Epidermal melanocyte (primary cell): ENCODE data around the gene CACNA2D3.

ENCODE experiments used
- DNase-seq: peaks from one replicate; pipeline ENCODE4 v3.0.0; 2011; ENCODE audit warnings: low spot score; ENCODE audit not compliant: insufficient read length

Gene CACNA2D3

DNA sequence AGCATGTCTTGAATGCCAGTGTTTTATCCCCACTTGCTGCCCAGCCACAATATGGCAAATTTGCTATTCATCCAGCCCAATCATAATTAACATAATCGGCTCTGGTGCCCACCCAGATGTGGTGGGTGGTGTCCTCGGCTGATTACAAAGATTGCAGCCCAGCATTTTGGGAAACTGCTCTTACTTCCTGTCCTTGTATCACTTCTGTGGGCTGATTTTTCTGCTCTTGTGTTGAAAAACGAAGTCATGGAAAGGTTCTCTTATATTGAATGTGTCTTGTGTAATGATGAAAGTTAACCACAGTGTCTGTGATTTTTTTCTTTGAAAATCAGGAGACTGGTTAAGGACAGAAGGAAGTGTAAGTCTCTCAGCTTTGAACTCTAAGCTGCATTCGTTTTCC, 141.7 kb downstream of the CACNA2D3 start:
- no peak for DNase-seq

DNA sequence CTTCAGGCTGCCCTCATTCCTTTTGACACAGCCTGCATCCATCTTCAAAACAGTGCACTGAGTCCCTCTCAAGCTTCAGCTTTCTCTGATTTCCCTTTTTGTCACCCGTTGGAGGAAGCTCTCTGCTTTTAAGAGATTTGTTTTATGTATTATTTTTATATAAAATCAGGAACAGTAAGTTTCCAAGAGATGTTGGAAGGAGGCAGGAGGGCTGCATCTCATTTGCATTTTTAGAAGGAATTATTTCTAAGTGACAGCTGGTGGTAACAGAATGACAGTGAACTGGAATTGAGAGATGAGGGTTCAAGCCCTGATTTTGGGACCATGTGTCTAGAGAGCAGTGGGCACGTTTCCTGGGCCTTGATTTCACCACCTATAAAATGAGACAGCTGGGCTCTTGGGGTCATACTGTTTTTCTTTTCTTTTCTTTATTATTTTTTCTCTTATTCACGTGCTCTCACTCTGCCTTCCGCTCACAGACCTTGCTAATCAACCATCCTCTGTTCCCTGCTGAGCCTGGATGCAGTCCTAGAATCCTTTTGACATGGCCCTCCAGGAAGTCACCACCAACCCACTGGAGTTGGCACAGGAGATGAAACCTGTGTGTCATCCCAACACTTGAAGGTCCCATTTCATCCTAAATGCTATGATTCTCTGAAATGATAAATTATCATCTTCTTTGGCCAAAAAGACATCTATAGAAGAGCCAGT, 148.6 kb downstream of the CACNA2D3 start:
- DNase-seq, result no peak

DNA sequence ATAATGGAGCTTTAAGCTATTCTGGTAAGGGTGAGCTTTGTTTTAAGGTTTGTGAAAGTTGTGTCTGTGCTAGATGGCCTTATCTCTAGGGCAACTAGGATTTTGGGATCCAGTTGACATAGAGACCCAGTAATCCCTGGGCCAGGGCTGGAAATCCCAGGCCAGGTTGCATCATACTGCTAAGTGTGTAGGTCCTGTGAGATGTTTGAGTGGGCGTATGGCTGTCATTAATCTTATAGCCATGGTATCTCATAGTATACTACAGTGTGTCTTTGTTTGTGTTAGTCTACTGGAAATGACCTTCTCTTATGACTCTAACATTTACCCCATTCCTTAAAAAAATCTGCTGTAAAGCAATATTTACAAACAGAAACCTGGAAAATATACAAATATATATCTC, 151.4 kb downstream of the CACNA2D3 start:
- no peak for DNase-seq

DNA sequence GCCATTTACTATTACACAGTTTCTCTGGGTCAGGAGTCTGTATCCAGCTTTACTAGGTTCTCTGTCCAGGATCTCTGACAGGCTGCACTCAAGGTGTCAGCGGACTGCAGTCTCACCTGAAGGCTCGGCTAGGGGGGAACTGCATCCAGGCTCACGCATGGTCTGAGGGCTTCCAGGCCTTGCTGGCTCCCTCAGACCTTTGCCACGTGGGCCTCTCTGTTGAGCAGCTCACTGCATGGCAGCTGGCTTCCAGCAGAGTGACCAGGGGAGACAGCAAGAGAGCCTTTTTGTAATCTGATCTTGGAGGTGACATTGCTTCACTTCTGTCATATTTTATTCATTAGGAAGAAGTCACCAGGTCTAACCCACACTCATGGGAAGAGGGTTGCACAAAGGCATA, 152.3 kb downstream of the CACNA2D3 start:
- DNase-seq, result no peak

DNA sequence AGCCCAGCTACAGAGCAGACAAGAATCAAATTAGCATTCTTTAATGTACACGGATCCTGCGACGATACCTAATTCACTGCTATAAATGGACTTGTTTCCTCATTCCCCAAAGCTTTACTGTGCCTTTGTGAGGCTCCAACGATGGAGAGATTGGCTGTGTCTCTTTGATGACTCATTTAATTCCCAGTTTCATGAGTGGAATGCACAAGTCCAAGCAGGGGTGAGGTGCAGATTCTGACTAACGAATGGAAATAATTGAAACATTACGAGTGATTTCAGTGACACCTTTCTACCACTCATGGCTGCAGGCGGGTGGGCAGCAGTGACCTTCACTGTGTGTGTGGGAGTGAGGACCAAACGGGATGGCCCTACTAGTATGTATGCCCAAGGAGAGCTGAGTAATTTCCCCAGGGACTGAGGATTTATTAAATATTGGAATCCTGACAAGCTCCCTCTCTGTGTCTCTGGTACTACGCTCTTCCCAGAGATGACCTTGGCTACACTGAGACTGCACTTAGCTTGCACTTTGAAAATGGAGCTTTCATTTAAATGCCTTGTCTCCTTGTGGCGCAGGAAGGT, 156.7 kb downstream of the CACNA2D3 start:
- no peak for DNase-seq

DNA sequence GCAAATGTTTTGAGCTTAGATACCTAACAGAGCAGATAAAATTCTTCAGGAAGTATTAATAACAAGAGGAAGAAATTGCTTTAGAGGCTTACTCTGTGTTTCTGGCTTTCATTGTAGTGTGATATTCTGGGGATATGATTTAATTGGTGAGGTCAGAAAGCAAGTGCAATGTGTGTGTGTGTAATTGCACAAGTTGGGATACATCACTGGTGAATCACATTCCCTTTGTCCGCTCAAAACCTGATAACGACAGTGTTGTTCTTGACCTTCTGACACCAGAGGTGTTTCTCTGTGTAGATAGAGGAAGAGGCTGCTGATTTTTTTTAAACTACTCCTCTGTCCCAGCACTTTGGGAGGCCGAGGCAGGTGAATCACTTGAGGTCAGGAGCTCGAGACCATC, 161.1 kb downstream of the CACNA2D3 start:
- DNase-seq, result no peak

DNA sequence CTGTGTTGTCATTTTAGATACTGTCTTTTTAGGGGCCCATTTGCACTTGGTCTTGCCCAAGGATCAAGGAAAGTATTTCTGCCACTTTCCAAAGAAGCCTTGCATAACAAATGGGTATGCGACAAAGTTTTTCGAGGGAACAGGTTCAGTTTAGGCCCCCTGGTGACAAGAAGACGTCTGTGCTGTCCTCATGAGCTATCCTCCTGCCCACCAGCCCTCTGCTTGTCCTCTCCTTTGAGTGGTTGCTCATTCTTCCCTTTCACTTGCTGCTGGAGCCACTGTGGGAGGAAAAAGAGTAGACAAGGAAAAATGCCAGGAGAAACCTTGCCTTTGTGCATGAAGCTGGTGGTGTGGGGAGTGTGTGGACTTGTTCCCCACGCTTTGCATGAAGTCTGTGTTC, 171.9 kb downstream of the CACNA2D3 start:
- DNase-seq, result no peak

DNA sequence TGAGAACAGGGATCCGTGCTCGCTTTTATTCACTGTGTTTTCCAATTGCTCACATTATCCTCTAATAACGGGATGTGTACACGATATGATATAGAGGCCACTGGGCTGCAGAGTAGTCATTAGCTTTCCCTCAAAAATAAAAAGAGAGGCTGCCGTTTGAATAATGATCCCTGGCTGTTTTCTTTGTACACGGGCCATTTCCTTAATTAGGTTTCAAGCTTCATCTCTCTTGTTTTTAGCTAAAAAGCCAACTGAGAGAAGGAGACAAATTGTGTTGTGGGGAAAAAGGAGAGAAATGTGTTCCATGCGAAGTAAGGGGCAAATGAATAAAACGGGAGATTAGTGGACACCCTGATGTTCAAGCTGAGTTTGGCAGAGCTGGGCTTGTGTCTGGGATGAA, 174.2 kb downstream of the CACNA2D3 start:
- no peak for DNase-seq

DNA sequence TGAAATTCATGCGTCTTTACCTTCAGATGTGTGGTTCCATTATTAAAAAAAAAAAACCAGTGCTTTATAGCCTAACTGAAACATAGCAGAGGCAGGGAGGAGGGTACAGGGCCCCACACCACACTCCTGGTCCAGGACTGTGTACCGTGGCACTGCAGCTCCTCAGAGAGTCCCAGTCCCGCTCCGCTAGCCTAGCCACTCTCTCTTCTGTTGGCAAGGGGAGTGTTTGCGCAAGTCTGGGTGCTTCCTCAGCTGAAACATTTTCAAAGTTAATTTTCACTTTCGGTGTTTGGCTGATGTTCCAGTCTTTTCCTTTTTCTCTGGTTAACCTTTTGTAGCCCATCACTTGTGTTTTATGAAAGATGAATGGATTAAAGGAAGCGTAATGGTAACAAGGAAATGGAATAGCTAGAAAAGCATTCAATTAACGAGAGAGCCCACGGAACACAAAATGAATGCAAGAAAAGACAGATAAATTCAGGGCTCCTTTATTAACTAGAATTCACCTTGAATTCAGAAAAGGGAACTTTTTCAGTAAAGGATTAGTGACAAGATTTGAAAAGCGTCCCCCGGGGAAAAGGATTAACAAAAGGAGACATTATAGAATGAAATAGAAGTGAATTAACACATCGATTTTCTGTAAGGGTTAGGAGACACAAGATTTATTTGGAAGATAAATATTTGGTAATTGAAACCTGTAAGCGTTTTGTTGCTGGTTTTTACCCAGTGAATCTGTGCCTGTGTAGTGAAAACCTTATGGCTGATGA, 177.0 kb downstream of the CACNA2D3 start:
- no peak for DNase-seq

DNA sequence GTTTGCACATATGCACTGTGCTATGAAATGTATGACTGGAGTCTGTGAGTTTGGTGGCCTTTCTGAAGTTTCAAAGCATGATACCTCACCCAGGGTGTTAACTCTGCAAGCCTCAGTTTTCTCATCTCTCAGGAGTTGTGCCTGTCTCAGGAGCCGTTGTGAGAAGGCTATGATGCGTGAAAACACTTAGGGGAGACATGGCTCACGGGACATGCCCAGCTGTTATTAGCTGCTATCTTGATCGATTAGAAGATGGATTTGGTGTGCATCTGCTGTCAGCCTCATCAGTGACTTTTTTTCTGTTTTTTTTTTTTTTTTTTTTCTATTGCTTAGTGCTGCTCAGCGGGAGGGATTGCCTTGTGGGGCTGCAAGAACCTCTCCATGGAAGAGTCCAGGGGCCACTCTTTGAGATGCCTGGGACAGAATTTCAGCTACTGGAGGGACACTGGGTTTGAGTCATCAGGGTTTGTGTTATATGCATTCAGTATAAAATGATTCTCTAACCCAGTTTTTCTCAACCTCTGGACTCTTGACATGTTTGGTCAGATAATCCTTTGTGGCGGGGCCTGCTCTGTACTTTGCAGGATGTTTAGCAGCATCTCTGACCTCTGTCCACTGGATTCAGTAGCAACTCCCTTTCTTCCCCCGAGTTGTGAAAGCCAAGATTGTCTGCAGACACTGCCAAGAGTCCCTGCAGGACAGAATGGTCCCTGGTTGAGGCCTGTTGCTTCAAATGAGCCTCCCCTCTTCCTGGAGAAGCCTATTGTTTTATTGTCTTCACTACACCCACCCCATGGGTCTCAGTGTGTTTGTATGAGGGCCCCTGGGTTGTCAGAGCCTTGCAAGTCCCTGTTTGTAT, 181.4 kb downstream of the CACNA2D3 start:
- DNase-seq, result no peak

DNA sequence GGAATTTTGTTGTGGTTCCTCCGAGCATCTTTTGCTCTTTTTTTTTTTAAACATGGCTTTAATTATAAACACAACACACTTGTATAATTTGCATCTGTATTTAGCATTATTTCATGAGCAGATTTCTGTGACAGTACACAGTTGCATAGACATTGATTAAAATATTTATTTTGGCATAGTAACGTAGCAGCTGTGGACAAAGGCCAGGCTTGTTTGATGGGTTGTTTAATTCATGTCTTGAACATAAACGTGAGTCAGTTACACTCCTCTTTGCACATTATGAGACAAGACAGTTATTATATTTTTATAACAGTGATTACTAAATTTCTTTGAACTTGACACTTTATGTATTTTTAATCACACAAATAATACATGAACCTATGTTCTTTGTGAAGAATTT, 182.5 kb downstream of the CACNA2D3 start:
- DNase-seq, result no peak

DNA sequence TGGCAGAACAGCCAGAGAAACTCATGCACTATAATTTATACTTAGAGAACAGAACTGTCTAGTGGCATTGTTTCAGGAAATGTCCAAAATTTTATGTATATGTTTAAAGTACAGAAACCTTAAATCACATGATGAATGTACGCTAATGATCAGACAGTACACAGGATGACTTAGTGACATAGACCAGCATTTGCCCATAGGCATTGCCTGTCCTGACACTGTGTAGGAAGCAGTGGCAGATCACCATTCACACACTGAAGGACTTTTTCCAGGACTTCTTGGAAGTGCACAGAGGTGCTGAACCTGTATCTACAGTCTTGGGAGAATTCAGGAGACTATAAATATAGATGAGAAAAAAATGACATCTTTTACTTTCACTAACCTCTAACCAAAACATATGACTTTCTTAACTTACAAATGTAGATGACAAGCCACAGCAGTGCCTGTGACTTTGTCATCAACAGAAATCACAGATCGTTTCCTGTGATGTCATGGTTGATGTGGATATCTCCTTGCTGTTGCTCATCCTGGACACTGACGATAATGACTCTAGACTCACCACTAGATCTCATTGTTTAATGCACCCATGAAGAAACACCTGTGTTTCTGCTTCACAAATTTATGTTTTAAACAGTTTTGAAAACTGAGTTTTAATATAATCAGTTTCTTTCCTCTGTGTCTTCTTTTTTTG, 183.2 kb downstream of the CACNA2D3 start:
- DNase-seq, result no peak

DNA sequence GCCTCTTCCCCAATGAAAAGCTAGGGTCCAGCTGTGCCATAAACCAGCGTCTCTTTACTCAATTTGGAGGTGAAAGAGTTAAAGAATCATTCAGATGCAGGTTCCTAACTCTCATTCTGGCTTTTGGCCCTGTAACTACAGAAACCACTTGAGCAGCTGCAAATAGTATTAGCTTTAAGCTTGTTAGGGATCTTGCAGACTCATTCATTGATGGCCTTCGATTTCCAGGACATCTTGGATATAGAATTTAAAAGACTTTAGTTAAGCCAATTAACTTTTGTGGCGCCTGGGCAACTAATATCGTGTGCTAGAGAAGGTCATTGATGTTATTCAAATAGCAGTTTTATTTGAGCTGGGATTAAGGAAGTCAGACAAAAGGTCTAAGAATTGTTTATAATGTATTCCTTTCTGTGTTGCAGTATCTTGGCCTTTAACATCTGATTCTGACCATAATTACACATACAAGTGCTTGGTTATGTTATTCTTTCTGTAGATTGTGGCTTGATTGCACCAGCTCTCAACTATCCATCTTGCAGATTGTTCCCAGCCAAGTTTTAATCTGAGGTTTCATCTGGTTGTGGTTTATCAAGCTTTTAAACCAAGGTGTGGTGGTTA, 185.3 kb downstream of the CACNA2D3 start:
- DNase-seq, result no peak

DNA sequence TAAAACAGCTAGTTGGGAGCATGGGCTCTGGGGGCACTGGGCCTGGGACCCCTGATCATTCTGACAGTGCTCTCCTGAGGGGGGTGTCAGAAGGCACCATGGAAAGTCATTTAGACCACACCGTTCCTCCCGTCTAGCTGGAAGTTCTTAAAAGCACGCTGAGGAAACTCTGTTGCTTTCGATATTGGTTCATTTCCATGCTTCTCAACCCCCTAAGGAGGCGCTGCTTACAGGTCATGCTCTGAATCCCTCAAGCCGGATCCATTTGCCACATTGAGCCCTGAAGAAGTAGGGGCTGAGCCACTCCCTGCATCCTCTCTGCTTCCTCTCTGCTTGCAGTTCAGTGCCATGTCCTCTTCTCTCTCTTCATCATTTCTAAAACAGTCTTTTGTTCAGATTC, 187.2 kb downstream of the CACNA2D3 start:
- DNase-seq, result no peak

DNA sequence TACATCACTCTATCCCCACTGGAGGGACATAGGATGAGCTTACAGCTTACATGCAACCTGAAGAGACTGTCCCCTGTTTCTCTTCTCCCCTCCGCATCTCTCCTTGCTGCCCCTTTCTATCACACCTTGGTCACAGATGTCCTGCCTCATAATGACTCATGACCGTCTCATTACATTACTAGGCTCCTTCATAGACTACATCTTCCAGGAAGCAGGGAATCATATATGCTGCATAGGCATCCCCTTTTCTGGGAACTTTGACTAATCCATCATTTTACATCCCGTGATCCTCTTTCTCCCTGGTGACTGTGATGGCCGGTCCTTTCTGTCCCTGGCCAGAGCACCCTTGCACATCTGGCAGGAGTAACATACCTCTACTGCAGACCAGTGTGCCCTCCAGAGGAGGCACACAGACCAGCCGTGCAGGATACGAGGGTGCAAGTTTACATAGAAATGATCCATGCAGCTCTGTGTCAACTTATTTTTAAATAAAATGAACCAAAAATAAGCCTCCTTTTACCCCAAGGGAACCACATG, 188.9 kb downstream of the CACNA2D3 start:
- no peak for DNase-seq

DNA sequence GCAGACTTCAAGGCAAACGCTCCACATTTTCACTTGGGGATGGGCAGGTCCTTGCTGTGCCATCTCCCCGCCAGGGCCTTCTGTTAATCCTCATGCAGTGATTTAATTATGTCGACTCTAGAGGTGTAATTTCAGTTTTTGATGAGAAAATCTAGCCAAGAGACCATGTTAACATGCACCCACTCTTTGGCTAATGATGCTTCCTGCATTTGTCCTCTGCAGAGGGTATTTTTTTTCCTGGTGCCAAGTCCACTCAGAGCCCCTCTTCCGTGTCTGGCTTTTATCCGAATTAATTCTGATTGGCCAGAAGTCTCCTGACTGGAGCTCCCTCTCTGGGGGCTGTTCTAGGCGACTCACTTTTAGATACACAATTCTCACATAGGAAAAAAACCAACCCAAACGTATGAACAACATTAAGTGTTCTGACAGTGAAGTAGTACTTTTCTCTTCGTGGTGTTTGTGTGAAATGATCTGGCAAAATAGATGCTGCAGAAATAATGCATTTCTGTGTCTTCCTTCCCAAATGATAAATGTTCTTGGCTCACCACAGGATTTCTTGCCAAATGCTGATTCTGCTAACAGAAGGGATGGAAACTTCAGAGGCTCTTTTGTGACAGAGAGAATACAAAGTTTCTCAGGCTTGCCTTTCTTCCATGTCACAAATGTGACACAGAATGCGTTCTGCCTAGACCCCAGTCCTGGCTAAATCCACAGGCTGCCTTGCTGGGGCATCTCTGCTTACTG, 190.0 kb downstream of the CACNA2D3 start:
- DNase-seq, result no peak

DNA sequence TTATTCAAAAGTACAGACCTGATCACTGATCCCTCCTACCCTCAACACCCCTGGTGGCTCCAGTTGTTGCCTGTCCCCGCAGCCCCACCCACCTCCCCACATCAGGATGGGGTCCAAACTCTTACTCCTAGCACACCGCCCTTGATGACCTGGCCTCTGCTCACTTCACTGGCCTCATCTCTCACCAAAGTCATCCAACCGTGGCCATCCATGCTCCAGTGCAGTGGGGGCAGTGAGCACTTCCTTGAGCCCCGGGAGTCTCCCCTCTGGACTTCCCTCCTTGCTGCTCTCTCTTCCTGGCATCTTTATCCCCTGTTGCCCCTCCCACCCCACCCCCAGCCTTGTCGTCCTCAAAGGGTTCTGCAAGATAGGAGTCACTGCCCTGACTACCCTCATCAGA, 191.1 kb downstream of the CACNA2D3 start:
- DNase-seq, result no peak

DNA sequence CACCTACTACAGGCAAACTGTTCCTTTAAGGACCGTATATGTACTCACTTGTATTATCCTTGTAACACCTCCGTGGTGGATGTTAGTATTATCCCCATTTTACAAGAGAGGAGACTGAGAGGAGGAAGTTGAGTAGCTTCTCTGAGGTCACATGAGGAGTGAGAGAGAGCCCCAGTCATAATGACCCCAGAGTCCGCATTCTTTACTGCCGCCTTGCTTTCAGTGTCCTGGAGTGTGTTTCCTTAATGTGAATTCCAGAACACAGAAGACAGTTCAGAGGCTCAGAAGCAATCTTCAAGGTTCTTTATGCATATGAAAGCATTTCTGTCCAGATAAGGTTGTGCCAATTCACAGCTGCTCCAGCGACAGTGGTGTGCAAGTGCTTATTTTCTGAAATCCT, 199.2 kb downstream of the CACNA2D3 start:
- DNase-seq, result no peak

DNA sequence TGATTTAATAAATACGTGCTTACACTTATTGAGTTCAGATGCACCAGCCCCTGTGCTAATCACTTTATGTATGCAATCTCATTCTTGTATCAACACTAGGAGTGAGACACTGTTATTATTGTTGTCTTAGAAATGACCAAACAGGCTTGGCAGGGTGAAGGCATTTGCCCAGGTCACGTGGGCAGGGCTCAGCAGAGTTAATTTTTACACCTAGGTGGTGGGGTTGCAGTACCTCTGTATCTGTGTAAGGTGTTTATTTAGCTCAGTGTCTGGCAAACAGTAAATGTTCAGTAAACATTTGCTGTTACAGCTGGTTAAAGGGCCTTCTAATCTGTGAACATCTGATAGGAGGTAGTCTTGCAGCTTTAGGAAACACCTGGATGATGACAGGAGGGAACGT, 200.0 kb downstream of the CACNA2D3 start:
- DNase-seq, result no peak

DNA sequence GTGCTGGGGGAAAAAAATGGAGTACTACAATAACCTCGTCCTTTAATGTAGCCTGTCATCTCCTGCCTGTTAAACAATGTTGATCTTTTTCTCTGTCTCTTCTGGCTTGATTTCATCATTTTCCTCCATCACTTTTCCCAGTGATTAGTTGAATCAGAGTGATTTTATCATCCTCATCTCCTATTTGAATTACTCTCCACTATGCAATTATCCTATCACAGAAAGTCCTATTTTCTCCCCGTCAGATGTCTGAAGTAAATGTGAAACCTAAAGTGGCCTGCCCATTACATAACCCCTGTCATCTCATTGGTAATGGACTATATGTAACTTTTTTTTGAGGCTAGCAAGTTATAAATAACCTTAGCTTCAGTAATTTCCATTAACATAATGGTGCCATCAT, 201.8 kb downstream of the CACNA2D3 start:
- DNase-seq, result no peak
